NCI-H1436 treated with DMSO at 0.1 percent for 48 hours (cell line): ENCODE measurements around the gene FNDC3B.
"Not testable (repeated sequence)": the region's sequence is repeated elsewhere in the genome, so short reads cannot be mapped to it uniquely, and the experiment has no call there.

Experiments
- DNase-seq: peaks from one replicate; lab custom pipeline; 2025; lab: John Stamatoyannopoulos, UW

The FNDC3B gene

DNA sequence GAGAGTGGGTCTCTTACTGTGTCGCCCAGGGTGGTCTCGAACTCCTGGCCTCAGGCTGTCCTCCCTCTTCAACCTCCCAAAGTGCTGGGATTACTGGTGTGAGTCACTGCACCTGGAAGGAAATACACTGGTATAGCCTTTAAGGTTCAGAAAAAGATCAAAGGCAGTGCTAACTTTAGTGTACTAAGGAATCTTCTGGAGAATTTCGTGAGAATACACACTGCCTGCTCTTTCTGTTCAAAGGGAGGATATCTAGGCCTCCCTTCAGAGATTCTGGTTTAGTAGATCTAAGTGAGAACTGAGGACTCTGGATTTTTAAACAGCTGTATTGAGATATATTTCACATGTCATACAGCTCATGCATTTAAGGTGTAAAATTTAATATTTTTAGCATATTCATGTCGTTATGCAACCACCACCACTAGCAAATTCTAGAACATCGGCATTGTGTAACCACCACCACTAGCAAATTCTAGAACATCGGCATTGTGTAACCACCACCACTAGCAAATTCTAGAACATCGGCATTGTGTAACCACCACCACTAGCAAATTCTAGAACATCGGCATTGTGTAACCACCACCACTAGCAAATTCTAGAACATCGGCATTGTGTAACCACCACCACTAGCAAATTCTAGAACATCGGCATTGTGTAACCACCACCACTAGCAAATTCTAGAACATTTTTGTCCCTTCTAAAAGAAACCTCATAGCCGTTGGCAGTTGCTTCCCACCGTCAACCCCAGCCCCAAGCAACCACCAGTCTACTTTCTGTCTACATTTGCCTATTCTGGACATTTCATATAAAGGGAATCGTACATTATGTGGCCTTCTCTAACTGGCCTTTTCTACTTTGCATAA is 54.4 kb downstream of the FNDC3B start:
- DNase-seq, result not testable (repeated sequence)

DNA sequence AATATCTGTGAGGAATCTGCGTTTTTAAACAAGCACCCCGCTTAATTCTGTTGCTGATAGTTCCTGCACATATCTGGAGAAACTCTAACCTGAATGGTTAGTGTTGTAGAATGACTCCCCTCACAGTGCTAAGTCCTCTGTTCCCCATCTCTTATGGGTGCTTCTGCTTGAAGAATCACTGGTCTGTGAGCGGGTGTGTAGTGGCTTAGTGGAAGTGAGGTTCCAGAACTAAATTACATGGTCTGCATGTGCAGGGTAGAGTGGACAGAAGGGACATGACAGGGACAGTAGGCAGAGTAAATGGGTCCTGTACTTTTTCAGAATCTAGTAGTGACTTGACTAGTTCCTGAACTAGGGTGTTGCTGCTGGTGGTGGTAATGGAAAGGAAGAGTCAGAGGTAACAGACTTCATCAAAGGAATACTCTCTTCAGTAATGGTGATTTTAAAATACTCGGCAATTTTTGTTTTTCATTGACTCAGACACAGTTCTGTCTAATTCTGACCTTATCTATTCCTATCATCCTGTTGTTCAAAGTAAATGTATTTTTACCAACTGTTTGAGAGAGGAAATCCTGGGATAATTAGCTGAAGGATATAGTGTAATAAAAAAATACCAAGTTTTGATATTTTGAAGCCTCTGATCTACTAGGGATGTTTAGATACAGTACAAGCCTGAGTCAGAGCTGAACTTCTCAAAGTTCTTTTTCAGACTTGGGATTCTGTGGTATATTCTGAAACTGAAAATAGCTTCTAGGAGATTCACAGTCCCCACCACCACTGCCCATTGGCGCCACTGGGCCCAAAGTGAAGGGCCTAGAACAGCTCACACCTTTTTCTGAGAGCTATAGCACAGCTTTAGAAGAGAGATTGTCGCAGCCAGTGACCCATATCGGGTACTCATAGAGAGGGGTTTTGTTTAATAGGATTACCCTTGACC is 55.5 kb downstream of the FNDC3B start:
- DNase-seq, result no peak

DNA sequence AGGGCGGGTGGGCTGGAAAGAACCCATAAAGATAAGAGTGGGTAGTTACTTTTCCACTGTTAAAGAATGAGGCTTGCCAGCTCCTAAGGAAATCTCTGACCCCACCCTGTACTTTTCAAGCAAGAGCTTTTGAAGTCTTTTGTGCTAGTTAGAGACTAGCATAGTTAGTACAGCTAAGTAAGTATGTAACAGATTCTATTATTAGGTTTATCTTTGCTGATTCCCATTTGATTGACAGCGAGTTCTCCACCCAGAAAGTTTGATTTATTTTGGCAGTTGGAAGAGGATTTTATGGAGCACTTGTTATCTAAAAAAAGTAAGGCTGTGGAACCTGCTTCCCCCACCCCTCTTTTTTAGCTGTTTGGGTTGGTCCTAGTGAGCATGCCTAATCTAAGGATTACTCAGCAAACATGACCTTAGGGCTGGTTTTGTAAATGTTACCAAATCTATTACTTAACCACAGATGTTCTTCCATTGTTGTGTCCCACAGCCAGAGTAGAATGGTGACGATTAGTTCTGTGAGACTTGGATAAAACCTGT is 57.6 kb downstream of the FNDC3B start:
- DNase-seq, result no peak

DNA sequence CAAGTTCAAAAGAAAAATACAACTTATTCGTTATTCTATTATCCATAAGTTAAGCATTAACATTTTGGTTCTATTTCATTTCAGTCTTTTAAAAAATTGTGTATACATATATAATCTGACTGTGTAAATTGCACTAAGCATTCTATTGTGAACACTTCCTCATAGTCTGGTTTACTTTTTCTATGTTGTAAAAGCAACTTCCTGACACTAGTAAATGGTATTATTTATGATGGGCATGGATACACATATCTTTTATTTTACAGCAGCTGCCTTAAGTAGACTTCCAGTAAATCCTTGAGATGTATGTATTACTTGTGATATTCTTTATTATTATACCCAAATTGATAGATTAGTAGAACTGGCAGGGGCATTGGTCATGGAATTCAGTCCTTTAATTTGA is 58.2 kb downstream of the FNDC3B start:
- no peak for DNase-seq

DNA sequence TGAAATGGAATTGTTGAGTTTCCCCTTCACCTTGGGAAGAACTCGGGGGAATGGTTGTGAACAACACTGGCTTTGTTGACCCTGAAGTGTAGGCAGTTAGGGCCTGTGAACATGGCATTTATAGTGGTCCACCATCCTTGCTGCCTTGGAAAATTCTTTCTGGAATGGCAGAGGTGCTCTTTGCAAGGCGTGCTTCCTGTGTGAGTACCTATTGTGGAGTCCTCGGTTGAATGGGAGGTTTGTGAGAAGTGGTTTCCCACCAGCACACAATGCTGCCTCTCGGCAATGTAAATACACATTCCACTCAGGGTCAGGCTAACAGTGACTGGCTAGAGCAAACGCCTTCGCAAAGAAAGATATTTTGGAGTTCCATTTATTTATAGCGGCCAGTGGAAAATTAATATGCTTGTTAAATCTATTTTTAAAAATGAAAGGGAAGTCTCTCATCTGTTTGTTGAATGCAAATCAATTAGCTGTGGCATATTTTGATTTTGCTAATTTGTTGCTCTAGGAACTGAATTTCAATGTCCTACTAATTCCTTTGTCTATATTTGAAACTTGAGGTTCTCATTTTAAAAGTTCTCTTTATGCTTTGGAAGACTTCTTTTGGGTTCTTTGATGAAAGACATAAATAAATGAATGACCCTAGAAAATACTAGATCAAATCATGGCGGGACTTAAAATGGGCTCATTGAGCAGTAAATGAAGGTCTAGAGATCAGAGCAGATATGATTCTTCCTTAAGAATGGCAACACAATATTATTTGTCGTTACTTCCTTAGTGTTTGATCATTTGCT is 59.5 kb downstream of the FNDC3B start:
- DNase-seq, result no peak

DNA sequence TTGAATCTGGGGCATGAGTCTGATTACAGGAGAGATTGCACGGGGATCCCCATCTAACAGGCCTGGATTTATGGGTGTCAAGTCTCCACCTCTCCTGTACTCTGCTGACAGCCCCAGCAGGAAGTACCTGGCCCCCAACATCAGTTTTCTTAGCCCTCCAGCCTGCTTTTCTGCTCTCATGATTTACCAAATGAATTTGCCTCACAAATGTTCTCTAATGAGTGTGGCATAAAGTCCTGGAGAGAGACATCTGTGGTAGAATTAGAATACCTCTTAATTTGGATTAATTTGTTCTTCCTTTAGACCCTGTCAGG is 60.1 kb downstream of the FNDC3B start:
- no peak for DNase-seq

DNA sequence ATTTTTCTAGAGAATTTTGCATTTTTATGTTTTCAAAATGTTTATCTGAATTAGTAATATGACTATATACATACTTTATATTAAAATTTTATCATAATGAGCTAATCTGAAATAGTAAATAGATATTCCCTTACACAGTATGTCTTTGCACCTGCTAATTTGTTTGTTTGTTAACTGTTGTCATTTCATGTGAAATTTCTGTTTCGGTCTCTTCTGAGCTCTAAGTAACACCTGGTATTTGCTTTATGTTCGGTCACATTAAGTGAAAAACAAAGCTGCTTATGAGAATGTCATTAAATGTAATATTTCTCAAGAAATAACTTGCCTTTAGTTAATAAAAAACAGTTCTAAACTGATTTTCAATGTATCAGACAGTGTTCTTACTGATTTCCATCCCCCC is 61.1 kb downstream of the FNDC3B start:
- no peak for DNase-seq

DNA sequence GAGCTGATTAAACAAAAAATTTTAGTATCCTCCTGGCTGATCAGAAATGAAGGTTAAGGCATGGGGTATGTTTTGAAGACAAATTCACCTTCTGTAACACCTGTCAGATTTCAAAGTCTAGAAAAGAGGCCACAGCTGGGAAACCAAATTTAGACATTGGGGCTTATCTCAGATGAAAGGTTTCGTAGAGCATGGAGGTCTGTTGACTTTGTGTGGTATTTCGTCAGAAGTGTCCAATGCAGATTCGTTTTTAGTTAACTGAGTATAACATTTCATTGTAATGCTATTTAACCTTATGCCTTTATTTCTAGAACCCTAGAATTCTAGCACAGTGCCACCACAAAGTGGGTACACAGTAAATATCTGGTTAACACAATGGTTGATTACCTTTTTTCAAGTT is 61.7 kb downstream of the FNDC3B start:
- no peak for DNase-seq

DNA sequence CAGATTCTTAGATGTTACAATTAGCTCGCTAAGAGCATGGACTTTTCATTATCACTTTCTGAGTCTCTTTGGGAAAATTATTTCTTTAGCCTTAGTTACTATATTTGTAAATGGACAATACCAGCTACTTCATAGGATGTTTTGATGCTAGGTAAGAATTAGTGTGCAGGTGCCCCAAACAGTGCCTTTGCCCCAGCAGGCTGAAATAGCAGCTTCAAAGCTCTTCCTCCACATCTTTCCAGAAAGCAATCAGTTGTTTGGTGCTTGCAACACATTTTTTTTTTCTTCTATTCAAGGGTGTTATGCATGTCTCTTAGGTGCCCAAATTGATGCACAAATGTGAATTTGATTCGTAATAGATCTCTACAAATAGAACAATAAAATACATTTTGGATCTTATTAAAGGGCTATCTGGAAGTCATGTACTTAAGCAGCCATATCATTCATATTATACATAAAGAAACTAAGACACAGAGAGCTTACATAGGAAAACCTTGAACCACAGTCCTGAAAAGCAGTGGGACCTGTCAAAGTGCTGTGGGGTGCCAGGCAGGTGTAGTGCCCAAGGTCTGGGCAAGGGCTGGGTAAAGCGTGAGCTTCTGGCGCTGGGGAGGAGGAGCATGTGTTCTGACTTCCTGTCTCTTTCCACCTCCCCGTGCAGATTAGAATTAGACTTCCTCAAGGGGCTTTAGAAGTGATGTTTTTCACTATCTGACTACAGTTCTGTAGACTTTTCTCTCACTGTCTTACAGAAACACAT is 62.9 kb downstream of the FNDC3B start:
- no peak for DNase-seq

DNA sequence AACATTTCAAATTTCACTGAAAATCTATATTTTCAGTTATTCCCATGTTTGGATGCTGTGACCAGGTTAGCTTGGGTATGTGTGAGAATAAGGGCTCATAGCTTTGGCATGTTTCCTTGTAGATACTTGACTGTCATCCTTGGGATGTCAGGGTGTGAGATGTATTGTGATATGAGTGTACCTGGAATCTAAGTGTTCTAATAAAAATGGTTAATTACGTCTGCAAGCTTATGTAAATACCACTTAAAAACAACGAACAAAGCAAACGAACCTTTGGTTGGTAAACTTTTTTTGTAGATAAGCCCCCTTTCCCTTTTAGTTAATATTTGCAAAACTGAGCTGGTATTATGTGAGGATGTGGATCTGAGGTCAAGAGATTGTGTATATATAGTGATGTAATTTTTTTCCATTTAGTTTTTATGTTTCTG is 63.5 kb downstream of the FNDC3B start:
- no peak for DNase-seq

DNA sequence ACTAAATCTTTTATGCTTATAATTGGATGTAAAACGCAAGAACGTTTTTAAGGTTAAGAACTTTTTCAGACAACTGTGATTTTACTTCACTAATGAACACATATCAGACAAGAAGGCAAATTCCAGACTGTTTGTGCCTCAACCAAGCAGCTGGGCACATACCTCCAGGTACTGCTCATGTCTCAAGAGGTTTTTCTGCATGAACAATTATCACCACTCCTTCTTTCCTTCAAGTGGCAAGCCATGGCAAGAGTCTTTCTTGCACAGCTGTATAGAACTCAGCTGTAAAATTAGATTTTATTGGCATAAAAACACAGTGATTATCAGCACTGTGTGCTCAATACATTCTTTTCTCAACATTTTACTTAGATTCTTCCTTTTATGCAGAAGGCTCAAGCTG is 64.3 kb downstream of the FNDC3B start:
- no peak for DNase-seq

DNA sequence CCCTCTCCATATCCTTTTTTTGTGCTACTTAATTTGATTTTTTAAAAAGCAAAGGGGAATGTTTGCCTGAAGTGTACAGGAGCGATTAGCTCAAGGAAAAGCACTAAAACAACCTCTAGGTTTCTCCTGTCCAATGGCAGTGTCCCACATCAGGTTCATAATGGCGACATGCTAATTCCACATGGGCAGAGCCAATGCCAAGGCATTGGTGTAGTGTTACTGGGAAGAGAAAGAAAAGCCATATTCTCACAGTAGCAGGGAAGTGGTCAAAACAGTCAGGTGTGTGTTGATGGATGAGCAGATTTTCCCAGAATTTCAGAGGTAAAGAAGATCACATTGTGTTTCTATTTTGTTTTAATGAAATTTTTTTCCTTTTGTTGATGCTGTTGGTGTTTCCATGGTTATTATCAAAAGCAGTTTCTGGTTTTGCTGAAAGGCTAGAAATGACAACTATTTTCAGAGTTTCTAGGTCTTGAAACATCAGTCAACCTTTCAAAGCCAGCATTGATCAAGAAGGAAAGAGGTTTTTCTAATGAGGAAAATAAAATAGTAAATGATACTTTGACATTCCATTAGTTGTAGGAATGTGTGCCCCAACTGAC is 65.2 kb downstream of the FNDC3B start:
- DNase-seq, result no peak

DNA sequence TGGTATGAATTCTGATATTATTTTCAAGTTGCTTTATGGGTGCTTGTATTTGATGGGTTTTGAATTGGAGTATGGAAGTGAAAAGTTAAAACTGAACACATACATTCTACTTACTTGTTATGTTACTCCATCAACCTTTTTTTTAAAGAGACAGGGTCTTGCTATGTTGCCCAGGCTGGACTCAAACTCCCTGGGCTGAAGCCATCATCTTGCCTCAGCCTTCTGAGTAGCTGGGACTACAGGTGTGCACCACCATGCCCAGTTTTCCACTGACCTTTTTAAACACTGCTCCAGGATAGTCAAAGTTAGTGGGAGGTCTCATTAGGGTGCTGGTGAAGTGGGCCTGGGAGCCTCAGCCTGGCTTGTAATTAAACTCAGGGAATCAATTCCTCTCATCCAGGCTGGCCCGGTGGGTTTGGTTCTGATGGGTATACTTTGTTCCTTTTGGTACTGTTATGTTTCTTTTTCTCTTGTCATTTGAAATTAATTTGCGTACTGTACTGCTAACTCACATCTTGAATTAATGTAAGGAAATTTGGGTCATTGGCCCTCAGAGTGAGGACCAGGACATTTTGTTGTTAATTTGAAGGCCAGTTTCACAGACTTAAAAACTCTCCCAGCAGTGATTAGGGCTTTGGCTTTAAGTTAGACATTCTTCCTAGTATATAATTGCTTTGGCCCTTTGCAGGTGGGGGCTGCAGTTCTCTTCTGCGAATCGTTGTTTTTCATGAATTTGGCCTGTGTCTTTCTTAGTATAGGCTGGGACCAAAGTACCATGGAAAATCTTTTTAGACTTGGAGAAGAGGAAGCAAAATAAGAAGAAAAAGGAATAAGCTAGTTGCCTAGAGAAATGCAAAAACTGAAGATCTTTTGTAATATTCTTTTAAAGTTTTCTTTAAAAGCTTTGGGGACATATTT is 66.9 kb downstream of the FNDC3B start:
- no peak for DNase-seq

DNA sequence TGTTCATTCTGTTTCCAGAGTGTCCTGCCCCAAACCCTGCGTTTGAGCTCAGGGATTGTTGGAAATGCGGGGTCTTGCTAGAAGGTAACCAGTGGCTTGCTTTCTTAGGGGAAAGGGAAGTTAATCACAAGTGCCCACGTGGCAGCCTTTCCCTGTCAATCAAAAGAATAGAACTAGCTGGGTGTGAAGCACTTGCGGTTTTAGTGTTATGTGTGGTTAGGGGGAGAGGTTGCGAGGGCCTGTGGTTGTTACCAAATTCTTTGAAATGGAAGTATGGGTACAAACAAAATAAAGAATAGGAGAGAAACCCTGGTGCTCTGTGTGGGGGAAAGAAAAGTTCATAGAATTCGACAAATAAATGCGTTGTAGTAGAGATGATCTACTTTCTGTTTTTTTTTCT is 67.6 kb downstream of the FNDC3B start:
- DNase-seq, result no peak

DNA sequence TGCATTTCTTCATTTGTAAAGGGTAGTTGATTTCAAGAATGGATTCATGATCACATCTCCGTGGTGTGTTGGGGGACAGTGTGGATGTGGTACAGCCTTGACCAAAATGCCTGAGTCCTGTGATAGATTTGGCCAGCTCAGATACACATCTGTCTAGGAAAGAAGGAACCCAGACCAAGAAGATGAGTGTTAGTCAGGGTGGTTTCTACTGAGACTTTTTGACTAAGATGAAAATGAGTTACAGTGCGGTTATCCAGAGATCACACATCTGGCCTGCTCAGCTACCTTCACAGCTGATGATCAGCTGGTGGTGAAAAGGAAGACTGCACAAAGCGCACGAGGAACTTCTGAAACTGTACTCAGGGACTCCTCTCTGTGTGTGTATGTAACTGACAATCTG is 68.0 kb downstream of the FNDC3B start:
- no peak for DNase-seq

DNA sequence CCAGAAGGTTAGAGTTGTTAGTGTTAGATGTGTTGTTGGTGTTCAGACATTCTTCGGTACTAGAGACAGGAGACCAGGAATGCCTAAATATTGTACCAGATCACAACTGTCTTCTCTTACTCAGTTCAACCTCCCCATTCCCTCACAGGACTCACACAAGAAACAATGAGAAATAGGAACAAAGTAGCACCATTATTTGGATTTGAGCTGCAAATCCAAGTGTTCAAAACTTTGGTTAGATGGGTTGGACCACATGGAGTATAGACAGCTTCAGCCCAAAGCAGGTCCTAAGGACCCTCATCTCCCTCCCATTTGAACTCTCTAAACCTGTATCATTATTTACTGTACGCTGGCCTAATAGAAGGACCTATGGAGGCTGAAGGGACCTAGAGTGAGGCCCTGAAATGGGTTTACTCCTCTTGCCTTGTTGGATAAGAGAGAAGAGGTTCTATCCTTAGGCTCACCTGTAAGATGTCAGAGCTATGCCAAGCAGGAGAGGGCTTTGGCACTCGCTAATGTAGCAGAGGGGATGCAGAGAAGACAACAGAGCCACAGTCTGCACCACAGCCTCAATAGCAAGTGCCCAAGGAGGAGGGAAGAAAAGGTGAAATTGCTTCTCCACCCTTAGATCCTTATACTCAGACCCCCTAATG is 70.9 kb downstream of the FNDC3B start:
- no peak for DNase-seq

DNA sequence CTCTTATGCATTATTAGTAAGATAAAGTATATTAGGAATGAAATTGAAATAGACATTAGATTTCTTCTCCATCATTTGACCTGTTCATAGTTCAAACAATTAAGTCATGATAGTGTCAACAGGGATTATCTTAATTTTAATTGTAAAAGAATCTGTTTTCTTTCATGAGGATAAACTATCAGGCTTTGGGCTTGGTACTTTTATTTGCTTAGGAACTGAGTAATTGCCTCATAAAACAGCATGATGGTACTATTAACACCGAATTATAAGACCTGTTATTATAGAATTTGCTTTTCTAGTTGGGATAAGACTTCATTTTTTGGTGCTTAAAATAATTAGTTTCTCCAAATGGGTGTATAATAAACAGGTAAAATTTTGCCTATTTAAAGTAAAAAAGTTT is 71.8 kb downstream of the FNDC3B start:
- no peak for DNase-seq

DNA sequence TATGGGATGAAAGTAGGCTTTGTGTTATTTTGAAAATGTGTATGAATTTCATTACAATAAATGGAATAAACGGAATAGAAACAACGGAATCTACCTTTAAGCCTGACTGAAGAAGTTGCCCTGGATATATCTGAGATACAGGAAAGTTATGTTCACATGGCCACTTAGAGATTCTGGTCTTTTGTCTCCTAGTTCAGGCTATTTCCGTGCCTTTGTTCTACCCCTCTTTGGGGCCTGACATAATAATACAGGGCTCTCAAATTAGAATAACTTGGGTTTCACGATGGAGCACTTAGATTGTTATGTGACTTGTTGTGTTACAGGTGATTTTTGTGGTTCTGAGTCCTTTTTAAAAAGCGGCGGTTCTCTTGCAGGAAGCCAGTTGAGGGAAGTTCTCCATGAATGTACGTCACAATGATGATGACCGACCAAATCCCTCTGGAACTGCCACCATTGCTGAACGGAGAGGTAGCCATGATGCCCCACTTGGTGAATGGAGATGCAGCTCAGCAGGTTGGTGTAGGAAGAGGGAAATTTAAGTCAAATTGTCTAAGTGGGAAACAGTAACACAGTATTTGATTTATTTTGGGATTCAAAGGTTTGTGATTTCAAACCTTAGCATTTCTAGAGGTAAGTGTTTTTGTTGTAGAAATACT is 72.8 kb downstream of the FNDC3B start:
- DNase-seq, result no peak

DNA sequence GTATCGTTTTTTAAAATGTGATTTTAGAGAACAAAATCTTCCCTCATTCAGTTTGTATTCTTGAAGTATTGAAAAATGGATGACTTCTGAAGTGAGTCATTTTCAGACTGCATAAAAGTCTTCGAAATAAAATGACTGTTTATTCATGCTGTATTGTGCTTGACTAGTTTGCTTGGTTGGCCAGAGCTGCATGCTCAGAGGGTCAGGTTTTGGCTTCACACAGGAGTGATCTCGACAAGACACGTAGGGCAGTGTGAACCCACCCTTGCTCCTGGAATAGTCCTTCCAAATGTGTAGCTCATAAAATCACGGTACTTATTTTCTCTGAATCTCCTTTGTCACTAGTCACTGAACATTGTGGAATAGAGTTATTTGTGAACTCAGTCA is 73.3 kb downstream of the FNDC3B start:
- no peak for DNase-seq
